DOHH2 (cell line): Measurements from ENCODE around the gene DCTPP1.

Experiments used
- H3F3A ChIP-seq: fragments of 200-600 bp; sonication (generic), shearing (Covaris generic); 2 replicates; pipeline ENCODE4 v1.6.0; 2016; ENCODE audit warnings: antibody characterized with exemption, mild to moderate bottlenecking; ENCODE audit not compliant: control insufficient read depth, insufficient read depth
- H3K27ac ChIP-seq: fragments of 200-600 bp; sonication (generic); 2 replicates; pipeline ENCODE4 v1.5.1; 2014; ENCODE audit warnings: low read depth, mild to moderate bottlenecking, low read length, moderate library complexity
- H3K27me3 ChIP-seq: fragments of 200-600 bp; sonication (generic); 2 replicates; pipeline ENCODE4 v1.6.1; 2014; ENCODE audit warnings: mild to moderate bottlenecking, low read length, mixed read lengths; ENCODE audit not compliant: control insufficient read depth
- H3K36me3 ChIP-seq: fragments of 200-600 bp; sonication (generic); 2 replicates; pipeline ENCODE4 v1.6.1; 2014; ENCODE audit warnings: mild to moderate bottlenecking, low read length, moderate library complexity, mixed read lengths; ENCODE audit not compliant: control insufficient read depth
- H3K4me1 ChIP-seq: fragments of 200-600 bp; sonication (generic); 2 replicates; pipeline ENCODE4 v1.6.1; 2014; ENCODE audit warnings: mild to moderate bottlenecking, low read length, mixed read lengths; ENCODE audit not compliant: control insufficient read depth
- H3K4me2 ChIP-seq: fragments of 200-600 bp; sonication (generic); 2 replicates; pipeline ENCODE4 v1.6.0; 2014; ENCODE audit warnings: mild to moderate bottlenecking, low read length, moderate library complexity
- H3K4me3 ChIP-seq: fragments of 200-600 bp; sonication (generic); 2 replicates; pipeline ENCODE4 v1.5.1; 2014; ENCODE audit warnings: mild to moderate bottlenecking, low read length, mixed read lengths
- H3K79me2 ChIP-seq: fragments of 200-600 bp; sonication (generic); 2 replicates; pipeline ENCODE4 v1.6.1; 2014; ENCODE audit warnings: mild to moderate bottlenecking, low read length, mixed read lengths; ENCODE audit not compliant: control insufficient read depth
- H3K9me2 ChIP-seq: fragments of 200-600 bp; sonication (generic); replicated peaks from 2 replicates; pipeline ENCODE4 v1.6.1; 2014; ENCODE audit warnings: mild to moderate bottlenecking, low read length, mixed read lengths; ENCODE audit not compliant: control insufficient read depth
- H3K9me3 ChIP-seq: fragments of 200-600 bp; sonication (generic); 2 replicates; pipeline ENCODE4 v1.6.1; 2014; ENCODE audit warnings: antibody characterized with exemption, low read length, mixed read lengths; ENCODE audit not compliant: control insufficient read depth, insufficient read depth
- H4K20me1 ChIP-seq: fragments of 200-600 bp; sonication (generic); 2 replicates; pipeline ENCODE4 v1.6.0; 2014; ENCODE audit warnings: low read depth, mild to moderate bottlenecking, antibody characterized with exemption, low read length, moderate library complexity; ENCODE audit not compliant: control insufficient read depth, insufficient read depth
- CTCF ChIP-seq: fragments of 200-600 bp; sonication (generic); IDR thresholded peaks from one replicate; pipeline ENCODE4 v1.5.1; 2014; ENCODE audit warnings: antibody characterized with exemption, mild to moderate bottlenecking, low read depth, low read length; ENCODE audit not compliant: poor library complexity, severe bottlenecking
- EZH2phosphoT487 ChIP-seq: fragments of 200-600 bp; sonication (generic); IDR thresholded peaks from 2 replicates; pipeline ENCODE4 v1.6.1; 2017; ENCODE audit warnings: borderline replicate concordance, mild to moderate bottlenecking, antibody characterized with exemption, low read length, moderate library complexity, mixed read lengths

DCTPP1 gene

GRCh38 chr16:30474684-30475083 lies 44.9 kb upstream of the DCTPP1 start:
- Histone ChIP-seq H3K27me3 (no peaks in the 10 kb centered on the region), H3K4me1 (peaks cover 74% of the 10 kb centered on the region), H3K9me3 (no peaks in the 10 kb centered on the region), H3K27ac (no peak overlapping the region), H3K79me2 (peaks cover 54% of the 10 kb centered on the region), H3K4me3 (peak overlapping the region; percentile 89), H4K20me1 (no peaks in the 10 kb centered on the region), H3F3A (peaks cover 30% of the 10 kb centered on the region), H3K4me2 (peak overlapping the region; percentile 82), H3K9me2 (no peaks in the 10 kb centered on the region), H3K36me3 (peaks cover 66% of the 10 kb centered on the region)
- TF ChIP-seq EZH2phosphoT487 (no peak), CTCF (no peak)

DNA sequence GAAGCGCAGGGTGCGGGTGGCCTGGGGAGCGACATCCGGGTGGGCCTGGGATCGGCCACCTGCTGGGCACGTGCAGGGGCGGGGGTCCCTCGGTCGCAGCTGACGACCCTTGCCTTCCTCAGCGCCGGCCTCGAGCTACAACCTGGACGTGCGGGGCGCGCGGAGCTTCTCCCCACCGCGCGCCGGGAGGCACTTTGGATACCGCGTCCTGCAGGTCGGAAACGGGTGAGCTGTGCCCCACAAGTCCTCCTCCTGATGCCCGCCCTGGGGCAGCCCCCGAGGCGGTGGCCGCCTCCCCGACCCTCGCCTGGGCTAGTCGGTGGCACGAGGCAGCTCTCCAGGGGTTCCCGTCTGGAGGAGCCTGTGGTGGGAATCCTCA lies 44.2 kb upstream of the DCTPP1 start:
- TF ChIP-seq EZH2phosphoT487: no peak
- TF ChIP-seq CTCF: no peak
- Histone ChIP-seq H3K79me2 (peaks cover 51% of the 10 kb centered on the region), H3K4me1 (peaks cover 77% of the 10 kb centered on the region), H3K27me3 (no peaks in the 10 kb centered on the region), H3K9me3 (no peaks in the 10 kb centered on the region), H3K27ac (peak overlapping the region; percentile 98), H4K20me1 (no peaks in the 10 kb centered on the region), H3K9me2 (no peaks in the 10 kb centered on the region), H3K4me3 (peak overlapping the region; percentile 89), H3K36me3 (peaks cover 62% of the 10 kb centered on the region), H3K4me2 (peak overlapping the region; percentile 82), H3F3A (peaks cover 36% of the 10 kb centered on the region)

DNA sequence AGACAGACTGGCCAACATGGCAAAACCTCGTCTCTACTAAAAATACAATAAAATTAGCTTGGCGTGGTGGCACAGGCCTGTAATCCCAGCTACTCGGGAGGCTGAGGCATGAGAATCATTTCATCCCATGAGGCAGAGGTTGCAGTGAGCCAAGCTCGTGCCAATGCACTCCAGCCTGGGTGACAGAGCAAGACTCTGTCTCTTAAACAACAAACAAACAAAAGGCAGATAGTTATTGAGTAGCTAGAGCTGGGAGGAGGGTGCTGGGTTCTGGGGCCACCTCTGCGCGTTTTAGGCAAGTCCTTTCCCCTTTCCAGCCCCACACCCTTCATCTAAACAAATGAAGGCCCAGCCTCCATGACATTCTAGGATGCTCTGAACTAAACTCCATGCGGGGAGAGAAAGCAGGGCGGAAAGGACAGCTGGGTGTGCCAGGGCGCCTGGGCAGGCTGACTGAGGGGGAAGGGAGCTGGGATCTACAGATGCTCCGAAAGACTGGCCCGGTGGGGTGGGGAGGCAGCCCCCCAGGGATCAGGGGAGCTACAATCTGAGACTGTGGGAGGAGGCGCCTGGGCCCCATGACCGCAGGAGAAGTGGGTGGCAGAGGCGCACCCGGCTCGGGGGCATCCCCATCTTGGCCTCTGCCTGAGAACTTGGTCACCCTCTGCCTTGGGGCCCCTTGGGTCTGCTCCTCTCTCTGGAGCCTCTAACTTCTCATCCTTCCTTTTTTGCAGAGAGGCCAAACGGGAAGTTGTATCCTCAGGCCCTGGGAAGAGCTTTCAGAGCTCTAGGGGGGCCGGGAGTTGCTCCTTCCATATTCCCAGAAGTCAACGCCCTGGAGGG lies 43.6 kb upstream of the DCTPP1 start:
- peaks cover 39% of the 10 kb centered on the region for H3F3A ChIP-seq

More for the DNA sequence above, 43.6 kb upstream of the DCTPP1 start:
- Histone ChIP-seq H3K27me3 (no peaks in the 10 kb centered on the region), H3K4me2 (peak overlapping the region; percentile 82), H3K79me2 (peaks cover 46% of the 10 kb centered on the region), H3K4me3 (peak overlapping the region; percentile 89), H3K4me1 (peaks cover 75% of the 10 kb centered on the region), H3K27ac (peak overlapping the region; percentile 98), H4K20me1 (no peaks in the 10 kb centered on the region), H3K36me3 (peaks cover 55% of the 10 kb centered on the region), H3K9me2 (no peaks in the 10 kb centered on the region), H3K9me3 (no peaks in the 10 kb centered on the region)
- no peak for TF ChIP-seq CTCF
- no peak for TF ChIP-seq EZH2phosphoT487
